OCI-LY3 (cell line): ENCODE measurements around the gene MYG1.

Experiments
- CTCF ChIP-seq: fragments of 200-600, 300-600 bp; sonication (generic); IDR thresholded peaks from 2 replicates; pipeline ENCODE4 v1.5.1; 2014; ENCODE audit warnings: antibody characterized with exemption, low read length, low read depth
- EZH2phosphoT487 ChIP-seq: fragments of 200-600 bp; shearing (Covaris generic); IDR thresholded peaks from 2 replicates; pipeline ENCODE4 v1.6.1; 2018; ENCODE audit warnings: antibody characterized with exemption, mixed run types, low read depth

- no peak for TF ChIP-seq EZH2phosphoT487
- TF ChIP-seq CTCF, result no peak
Observed at GRCh38 chr12:53258541-53259539, 40.7 kb upstream of the MYG1 start.
